Activated T-helper 17 cell treated with anti-CD3 and anti-CD28 coated beads, Interleukin-2, amount 50 U/mL, for 72 hours (primary cell): ENCODE measurements around the gene SMIM32. TPM values are rescaled to one million over a fixed set of nuclear protein-coding genes. Genes with fewer than 3 reads are reported as not detected.

ENCODE experiments used
- ATAC-seq: fragments of 150-1000 bp; cut with Tn5 transposase; replicated peaks from 2 replicates; pipeline ENCODE4 v1.10.0; 2021; ENCODE audit warnings: mild to moderate bottlenecking, moderate library complexity
- H3K27ac Mint-ChIP-seq: one replicate; pipeline ENCODE4 v1.8.0; 2022; ENCODE audit warnings: mixed read lengths
- H3K27me3 Mint-ChIP-seq: one replicate; pipeline ENCODE4 v1.8.0; 2022; ENCODE audit warnings: mixed read lengths
- H3K36me3 Mint-ChIP-seq: one replicate; pipeline ENCODE4 v1.8.0; 2022; ENCODE audit warnings: low read depth, mild to moderate bottlenecking, mixed read lengths
- H3K4me1 Mint-ChIP-seq: one replicate; pipeline ENCODE4 v1.8.0; 2022; ENCODE audit warnings: mixed read lengths
- H3K4me3 Mint-ChIP-seq: one replicate; pipeline ENCODE4 v1.8.0; 2022; ENCODE audit warnings: mild to moderate bottlenecking, mixed read lengths
- H3K9me3 Mint-ChIP-seq: one replicate; pipeline ENCODE4 v1.8.0; 2022; ENCODE audit warnings: mixed read lengths
- total RNA-seq, 2 donors: library from RNA; stranded (reverse); gene quantifications; one replicate each; pipeline ENCODE4 v1.2.3, GENCODE V29; 2022

Gene SMIM32
- total RNA-seq, 2 donors from 2014 or later: not detected

- no peak for ATAC-seq
- Mint-ChIP-seq H3K27ac (no peak overlapping the region), H3K9me3 (no peaks in the 10 kb centered on the region), H3K36me3 (peaks cover 17% of the 10 kb centered on the region), H3K4me3 (no peak overlapping the region), H3K4me1 (no peaks in the 10 kb centered on the region), H3K27me3 (no peaks in the 10 kb centered on the region)
Measured at GRCh38 chr5:136145030-136145429, 47.9 kb downstream of the SMIM32 start.

- no peak for ATAC-seq
- Mint-ChIP-seq H3K27me3 (no peaks in the 10 kb centered on the region), H3K27ac (no peak overlapping the region), H3K4me1 (peaks cover 6% of the 10 kb centered on the region), H3K36me3 (peaks cover 6% of the 10 kb centered on the region), H3K9me3 (no peaks in the 10 kb centered on the region), H3K4me3 (no peak overlapping the region)
Measured at GRCh38 chr5:136143763-136144162, 49.2 kb downstream of the SMIM32 start.

GRCh38 chr5:136143312-136143711 is 49.6 kb downstream of the SMIM32 start:
- Mint-ChIP-seq H3K9me3 (no peaks in the 10 kb centered on the region), H3K27me3 (no peaks in the 10 kb centered on the region), H3K27ac (no peak overlapping the region), H3K4me1 (peaks cover 6% of the 10 kb centered on the region), H3K36me3 (peaks cover 4% of the 10 kb centered on the region), H3K4me3 (no peak overlapping the region)
- no peak for ATAC-seq

- peaks cover 13% of the 10 kb centered on the region for H3K4me1 Mint-ChIP-seq
- peak; percentile 93 for ATAC-seq
- no peaks in the 10 kb centered on the region for H3K9me3 Mint-ChIP-seq
- H3K27ac Mint-ChIP-seq: no peak overlapping the region
- no peaks in the 10 kb centered on the region for H3K27me3 Mint-ChIP-seq
- no peaks in the 10 kb centered on the region for H3K36me3 Mint-ChIP-seq
- no peak overlapping the region for H3K4me3 Mint-ChIP-seq
Measured at GRCh38 chr5:136141561-136141960, 51.4 kb downstream of the SMIM32 start.

Other genes starting within 250 kb of the SMIM32 start
- not detected for gene LECT2, start 238.2 kb downstream of the SMIM32 start, total RNA-seq
- under 1 TPM in 1 of 2 donors, not detected in 1; 0.78 TPM for gene TGFBI, start 164.2 kb downstream of the SMIM32 start, total RNA-seq
- gene SMAD5, start 60.3 kb downstream of the SMIM32 start, total RNA-seq: 10 to 100 TPM; 21.1 to 21.7 TPM
- not detected for gene TRPC7, start 172.4 kb upstream of the SMIM32 start, total RNA-seq